HepG2 (cell line): ENCODE results near the gene TSPYL6. TPM values are rescaled to one million over a fixed set of nuclear protein-coding genes. Genes with fewer than 3 reads are reported as not detected.

Experiments
- AGO2 ChIP-seq: fragments of 200-400 bp; formaldehyde crosslinking; optimal IDR thresholded peaks from 2 replicates; pipeline ENCODE3; 2017; ENCODE audit warnings: mild to moderate bottlenecking, low read depth, low read length, moderate library complexity
- DMAP1 ChIP-seq: IDR thresholded peaks from 2 replicates; pipeline ENCODE4 v1.6.1; 2016
- GZF1 ChIP-seq: sonication (generic); formaldehyde crosslinking; IDR thresholded peaks from 2 replicates; pipeline ENCODE4 v1.5.1; 2020; ENCODE audit warnings: mild to moderate bottlenecking, missing genetic modification reagents
- KAT8 ChIP-seq: IDR thresholded peaks from 2 replicates; pipeline ENCODE4 v1.6.1; 2016; ENCODE audit warnings: missing genetic modification reagents, missing compliant biosample characterization
- MEIS1 ChIP-seq: sonication (generic); formaldehyde crosslinking; IDR thresholded peaks from 2 replicates; pipeline ENCODE4 v1.9.0; 2021; ENCODE audit warnings: mild to moderate bottlenecking, missing genetic modification reagents, moderate library complexity, borderline replicate concordance
- NR2F2 ChIP-seq: IDR thresholded peaks from 2 replicates; pipeline ENCODE4 v1.6.1; 2012; ENCODE audit warnings: low read depth, inconsistent platforms, borderline replicate concordance
- PHF21A ChIP-seq: sonication (generic); formaldehyde crosslinking; IDR thresholded peaks from 2 replicates; pipeline ENCODE4 v1.5.0; 2020; ENCODE audit warnings: mild to moderate bottlenecking, missing genetic modification reagents
- PHF5A ChIP-seq: IDR thresholded peaks from one replicate; pipeline ENCODE4 v1.6.1; 2018; ENCODE audit warnings: low read depth, missing genetic modification reagents; ENCODE audit not compliant: unreplicated experiment
- RBAK ChIP-seq: sonication (generic); formaldehyde crosslinking; IDR thresholded peaks from 2 replicates; pipeline ENCODE4 v1.5.1; 2020; ENCODE audit warnings: mild to moderate bottlenecking, missing genetic modification reagents
- SAP130 ChIP-seq: IDR thresholded peaks from 2 replicates; pipeline ENCODE4 v1.6.1; 2016; ENCODE audit warnings: low read depth
- SMAD3 ChIP-seq: sonication (generic); formaldehyde crosslinking; IDR thresholded peaks from 2 replicates; pipeline ENCODE4 v1.4.0; 2020; ENCODE audit warnings: missing genetic modification reagents
- SMARCC2 ChIP-seq: fragments of 450-650 bp; IDR thresholded peaks from 2 replicates; pipeline ENCODE4 v1.6.1; 2017; ENCODE audit warnings: antibody characterized with exemption, mild to moderate bottlenecking
- TARDBP ChIP-seq: sonication (generic); formaldehyde crosslinking; IDR thresholded peaks from 2 replicates; pipeline ENCODE4 v1.8.0; 2022; ENCODE audit warnings: mild to moderate bottlenecking, missing genetic modification reagents
- TBX3 ChIP-seq: fragments of 450-650 bp; IDR thresholded peaks from 2 replicates; pipeline ENCODE4 v1.6.1; 2017; ENCODE audit warnings: antibody characterized with exemption, mild to moderate bottlenecking, inconsistent platforms, borderline replicate concordance
- ZNF136 ChIP-seq: sonication (generic); formaldehyde crosslinking; IDR thresholded peaks from 2 replicates; pipeline ENCODE4 v1.8.1; 2022; ENCODE audit warnings: low read depth, mild to moderate bottlenecking, moderate library complexity, missing genetic modification reagents
- ZNF382 ChIP-seq: sonication (generic); formaldehyde crosslinking; IDR thresholded peaks from 2 replicates; pipeline ENCODE4 v1.5.0; 2020; ENCODE audit warnings: missing genetic modification reagents, mild to moderate bottlenecking, borderline replicate concordance
- ZNF431 ChIP-seq: sonication (generic); formaldehyde crosslinking; IDR thresholded peaks from 2 replicates; pipeline ENCODE4 v1.9.0; 2022; ENCODE audit warnings: missing genetic modification reagents, low read depth, mild to moderate bottlenecking, borderline replicate concordance
- ZNF501 ChIP-seq: sonication (generic); formaldehyde crosslinking; IDR thresholded peaks from 2 replicates; pipeline ENCODE4 v1.5.1; 2020; ENCODE audit warnings: mild to moderate bottlenecking, moderate library complexity, missing genetic modification reagents
- ZNF510 ChIP-seq: sonication (generic); formaldehyde crosslinking; IDR thresholded peaks from 2 replicates; pipeline ENCODE4 v1.4.0; 2020; ENCODE audit warnings: low read depth, mild to moderate bottlenecking, missing genetic modification reagents
- ZNF552 ChIP-seq: sonication (generic); formaldehyde crosslinking; IDR thresholded peaks from 2 replicates; pipeline ENCODE4 v1.9.0; 2022; ENCODE audit warnings: missing genetic modification reagents, mild to moderate bottlenecking, borderline replicate concordance
- ZNF570 ChIP-seq: sonication (generic); formaldehyde crosslinking; IDR thresholded peaks from 2 replicates; pipeline ENCODE4 v1.4.0; 2020; ENCODE audit warnings: mild to moderate bottlenecking, missing genetic modification reagents, borderline replicate concordance
- ZNF574 ChIP-seq: sonication (generic); formaldehyde crosslinking; IDR thresholded peaks from 2 replicates; pipeline ENCODE4 v1.4.0; 2020; ENCODE audit warnings: missing genetic modification reagents
- ZNF83 ChIP-seq: sonication (generic); formaldehyde crosslinking; IDR thresholded peaks from 2 replicates; pipeline ENCODE4 v1.4.0; 2020; ENCODE audit warnings: missing genetic modification reagents, mild to moderate bottlenecking, borderline replicate concordance
- ZSCAN29 ChIP-seq: sonication (generic); formaldehyde crosslinking; conservative IDR thresholded peaks from 2 replicates; pipeline ENCODE4 v1.4.0; 2020; ENCODE audit warnings: mild to moderate bottlenecking, missing genetic modification reagents
- polyA plus RNA-seq, 8 experiments: library from polyadenylated mRNA; depleted of rRNA in 3 of 8; stranded (reverse) in 7 of 8; unstranded in 1 of 8; fragments of >200 nt; fragmentation: Illumina TruSeq in 4 of 8; extraction: Trizol in 4 of 8; gene quantifications; 2 replicates each; pipeline versions ENCODE4 v1.2.1 to v1.2.3, GENCODE V29; 2011 to 2016; ENCODE audit warnings: low read depth in 4 of 8, missing spikeins in 1 of 8, mixed read lengths in 1 of 8; ENCODE audit not compliant: insufficient read depth in 1 of 8
- total RNA-seq, 5 experiments: library from RNA; depleted of rRNA; stranded (reverse); fragments of >200 nt; fragmentation: Illumina TruSeq; extraction: Trizol; gene quantifications; 2 replicates each; pipeline ENCODE4 v1.2.3, GENCODE V29; 2016; ENCODE audit warnings: low read depth in 1 of 5
- TF ChIP-seq, protein P1 (sequence below): sonication (generic); formaldehyde crosslinking; IDR thresholded peaks from 2 replicates; pipeline ENCODE4 v1.5.0; 2020; ENCODE audit warnings: missing genetic modification reagents
- TF ChIP-seq, protein P2 (sequence below): sonication (generic); formaldehyde crosslinking; IDR thresholded peaks from 2 replicates; pipeline ENCODE4 v1.5.0; 2020; ENCODE audit warnings: missing genetic modification reagents

Gene TSPYL6
- total and polyA plus RNA-seq, 2 of the 13 experiments (the other 11 are each of a cell fraction or from before 2014, with no cell fraction given), result 0.03 TPM; not detected in 1

- TF ChIP-seq, protein P1, sequence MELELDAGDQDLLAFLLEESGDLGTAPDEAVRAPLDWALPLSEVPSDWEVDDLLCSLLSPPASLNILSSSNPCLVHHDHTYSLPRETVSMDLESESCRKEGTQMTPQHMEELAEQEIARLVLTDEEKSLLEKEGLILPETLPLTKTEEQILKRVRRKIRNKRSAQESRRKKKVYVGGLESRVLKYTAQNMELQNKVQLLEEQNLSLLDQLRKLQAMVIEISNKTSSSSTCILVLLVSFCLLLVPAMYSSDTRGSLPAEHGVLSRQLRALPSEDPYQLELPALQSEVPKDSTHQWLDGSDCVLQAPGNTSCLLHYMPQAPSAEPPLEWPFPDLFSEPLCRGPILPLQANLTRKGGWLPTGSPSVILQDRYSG (CRISPR knock-in tag), result no peak; the same call in 1 of the 2 replicates
- TF ChIP-seq MEIS1 (CRISPR knock-in tag), result no peak
- no peak for TF ChIP-seq PHF5A
- TF ChIP-seq TBX3, result peak; percentile 95
- no peak; the same call in 1 of the 2 replicates for TF ChIP-seq ZNF431
- TF ChIP-seq DMAP1, result peak; percentile 58
- peak; percentile 70 for TF ChIP-seq SAP130 (CRISPR knock-in tag)
- TF ChIP-seq SMAD3 (CRISPR knock-in tag), result peak; percentile 71; the same call in 1 of the 2 replicates
- TF ChIP-seq TARDBP, result peak; percentile 90
- TF ChIP-seq RBAK (CRISPR knock-in tag), result no peak
- TF ChIP-seq SMARCC2, result peak; percentile 55; the same call in 1 of the 2 replicates
- TF ChIP-seq NR2F2, result peak; percentile 98
- no peak for TF ChIP-seq ZNF552
- TF ChIP-seq ZNF83 (CRISPR knock-in tag), result no peak
- peak; percentile 94 for TF ChIP-seq PHF21A
- no peak for TF ChIP-seq ZNF501 (CRISPR knock-in tag)
- TF ChIP-seq ZNF382 (CRISPR knock-in tag), result no peak
- no peak for TF ChIP-seq ZNF510 (CRISPR knock-in tag)
- peak; percentile 75 for TF ChIP-seq KAT8 (CRISPR knock-in tag)
- no peak for TF ChIP-seq ZNF570 (CRISPR knock-in tag)
- 0 out of 2 replicates have a peak, but pooled peaks have one; percentile 48 for TF ChIP-seq ZNF136 (CRISPR knock-in tag)
- TF ChIP-seq AGO2, result no peak
- peak; percentile 81; the same call in 1 of the 2 replicates for TF ChIP-seq ZSCAN29 (CRISPR knock-in tag)
- TF ChIP-seq GZF1 (CRISPR knock-in tag), result no peak
- peak; percentile 37; the same call in 1 of the 2 replicates for TF ChIP-seq ZNF574 (CRISPR knock-in tag)
- TF ChIP-seq, protein P2, sequence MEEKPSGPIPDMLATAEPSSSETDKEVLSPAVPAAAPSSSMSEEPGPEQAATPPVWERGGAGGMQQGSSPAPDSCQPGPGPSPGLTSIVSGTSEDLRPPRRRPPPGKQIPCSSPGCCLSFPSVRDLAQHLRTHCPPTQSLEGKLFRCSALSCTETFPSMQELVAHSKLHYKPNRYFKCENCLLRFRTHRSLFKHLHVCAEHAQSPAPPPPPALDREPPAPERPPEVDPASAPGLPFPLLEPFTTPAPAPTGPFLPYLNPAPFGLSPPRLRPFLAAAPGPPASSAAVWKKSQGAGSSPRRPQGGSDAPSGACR (CRISPR knock-in tag), result no peak
Observed at GRCh38 chr2:54233832-54234649, 22.0 kb downstream of the TSPYL6 start (continued).
